Central memory CD8-positive, alpha-beta T cell (primary cell): Measurements from ENCODE around the gene RNU1-4.
"Not testable (repeated sequence)": the region's sequence is repeated elsewhere in the genome, so short reads cannot be mapped to it uniquely, and the experiment has no call there.

Source experiments
- ATAC-seq: fragments of 150-1000 bp; cut with Tn5 transposase; replicated peaks from 2 replicates; pipeline ENCODE4 v1.10.0; 2022; ENCODE audit warnings: mild to moderate bottlenecking, moderate FRiP score, moderate number of reproducible peaks; ENCODE audit not compliant: poor library complexity, severe bottlenecking; ENCODE audit errors: extremely low read depth
- DNase-seq, 2 donors: peaks; one replicate each; pipeline ENCODE4 v3.0.0; 2021; ENCODE audit warnings: low spot score in 2 of 2
- H3K27ac Mint-ChIP-seq: one replicate; pipeline ENCODE4 v1.8.0; 2022; ENCODE audit warnings: low read depth, mild to moderate bottlenecking, moderate library complexity, mixed read lengths
- H3K27me3 Mint-ChIP-seq: one replicate; pipeline ENCODE4 v1.8.0; 2022; ENCODE audit warnings: mixed read lengths
- H3K36me3 Mint-ChIP-seq: one replicate; pipeline ENCODE4 v1.8.0; 2022; ENCODE audit warnings: mild to moderate bottlenecking, moderate library complexity, mixed read lengths; ENCODE audit not compliant: insufficient read depth
- H3K4me1 Mint-ChIP-seq: one replicate; pipeline ENCODE4 v1.8.0; 2022; ENCODE audit warnings: mixed read lengths
- H3K4me3 Mint-ChIP-seq: one replicate; pipeline ENCODE4 v1.8.0; 2022; ENCODE audit warnings: mild to moderate bottlenecking, moderate library complexity, mixed read lengths
- H3K9me3 Mint-ChIP-seq: one replicate; pipeline ENCODE4 v1.8.0; 2022; ENCODE audit warnings: mixed read lengths

RNU1-4 gene

DNA sequence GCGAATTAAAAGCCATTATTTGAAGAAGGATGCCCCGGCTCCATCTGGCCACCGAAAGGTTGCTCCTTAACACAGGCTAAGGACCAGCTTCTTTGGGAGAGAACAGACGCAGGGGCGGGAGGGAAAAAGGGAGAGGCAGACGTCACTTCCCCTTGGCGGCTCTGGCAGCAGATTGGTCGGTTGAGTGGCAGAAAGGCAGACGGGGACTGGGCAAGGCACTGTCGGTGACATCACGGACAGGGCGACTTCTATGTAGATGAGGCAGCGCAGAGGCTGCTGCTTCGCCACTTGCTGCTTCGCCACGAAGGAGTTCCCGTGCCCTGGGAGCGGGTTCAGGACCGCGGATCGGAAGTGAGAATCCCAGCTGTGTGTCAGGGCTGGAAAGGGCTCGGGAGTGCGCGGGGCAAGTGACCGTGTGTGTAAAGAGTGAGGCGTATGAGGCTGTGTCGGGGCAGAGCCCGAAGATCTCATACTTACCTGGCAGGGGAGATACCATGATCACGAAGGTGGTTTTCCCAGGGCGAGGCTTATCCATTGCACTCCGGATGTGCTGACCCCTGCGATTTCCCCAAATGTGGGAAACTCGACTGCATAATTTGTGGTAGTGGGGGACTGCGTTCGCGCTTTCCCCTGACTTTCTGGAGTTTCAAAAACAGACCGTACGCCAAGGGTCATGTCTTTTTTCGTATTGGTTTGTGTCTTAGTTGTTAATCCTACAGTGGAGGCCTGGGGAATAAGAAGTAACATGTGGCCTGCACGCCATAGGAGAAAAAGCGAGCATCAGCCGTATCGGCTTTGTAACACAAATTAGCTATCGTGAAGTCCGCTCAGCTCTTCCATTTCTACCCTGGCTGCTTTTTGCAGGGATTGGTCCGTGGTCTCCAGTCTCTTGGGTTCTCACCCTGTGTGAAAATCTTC is at the start of gene RNU1-4:
TSS of gene RNU1-4 (plus strand) at position 470 of the 918 bp plus-strand sequence.
- H3K9me3 Mint-ChIP-seq, H3K4me3 Mint-ChIP-seq, H3K36me3 Mint-ChIP-seq, H3K27me3 Mint-ChIP-seq, H3K27ac Mint-ChIP-seq, H3K4me1 Mint-ChIP-seq, DNase-seq: not testable (repeated sequence)
- ATAC-seq: peak; percentile 98

DNA sequence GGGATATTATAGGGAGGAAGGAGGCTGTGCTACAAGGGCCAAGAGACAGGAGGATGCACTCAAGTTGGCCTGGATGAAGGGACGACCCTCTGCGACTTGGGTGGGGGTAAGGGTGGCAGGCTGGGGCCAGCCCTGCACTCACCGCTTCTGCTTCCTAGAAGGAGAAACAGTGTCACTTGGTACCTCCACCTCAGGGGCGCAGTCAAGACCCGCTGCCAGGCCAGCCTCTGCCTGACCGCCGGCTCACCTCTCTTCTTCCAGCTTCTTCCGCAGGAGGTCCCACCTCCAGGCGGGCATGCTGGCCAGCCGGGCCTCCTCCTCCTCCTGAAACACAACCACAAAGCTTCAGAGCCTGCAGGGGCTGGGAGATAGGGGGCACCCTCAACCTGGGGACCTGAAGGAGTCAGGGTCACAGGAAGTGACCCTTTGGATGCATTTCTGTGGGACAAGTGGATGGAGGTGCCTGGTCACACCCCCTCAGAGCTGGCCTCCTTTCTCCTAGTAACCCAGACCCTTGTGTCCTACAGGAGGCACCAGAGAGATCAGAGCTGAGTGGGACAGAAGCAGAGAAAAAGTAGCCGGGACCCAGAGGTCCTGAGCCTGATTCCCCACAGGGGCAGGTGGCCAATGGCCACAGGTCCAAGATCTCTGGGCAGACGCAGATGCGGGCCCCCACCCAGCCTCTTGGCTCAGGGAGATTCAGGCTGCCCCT is 49.2 kb upstream of the RNU1-4 start:
- not testable (repeated sequence) for H3K9me3 Mint-ChIP-seq, H3K4me1 Mint-ChIP-seq, ATAC-seq, H3K27ac Mint-ChIP-seq, H3K36me3 Mint-ChIP-seq, H3K27me3 Mint-ChIP-seq, DNase-seq, H3K4me3 Mint-ChIP-seq

GRCh38 chr1:16692283-16692682 is 48.0 kb upstream of the RNU1-4 start:
- H3K9me3 Mint-ChIP-seq, ATAC-seq, H3K4me3 Mint-ChIP-seq, H3K27ac Mint-ChIP-seq, H3K36me3 Mint-ChIP-seq, DNase-seq, H3K27me3 Mint-ChIP-seq, H3K4me1 Mint-ChIP-seq: not testable (repeated sequence)

GRCh38 chr1:16692717-16693448 is 47.4 kb upstream of the RNU1-4 start:
- H3K9me3 Mint-ChIP-seq, H3K36me3 Mint-ChIP-seq, DNase-seq, H3K4me1 Mint-ChIP-seq, H3K27ac Mint-ChIP-seq, H3K4me3 Mint-ChIP-seq, H3K27me3 Mint-ChIP-seq: not testable (repeated sequence)
- ATAC-seq: peak; percentile 24

- H3K4me3 Mint-ChIP-seq, DNase-seq, H3K4me1 Mint-ChIP-seq, H3K27me3 Mint-ChIP-seq, ATAC-seq, H3K27ac Mint-ChIP-seq, H3K9me3 Mint-ChIP-seq, H3K36me3 Mint-ChIP-seq: not testable (repeated sequence)
These were observed 46.6 kb upstream of the RNU1-4 start for GRCh38 chr1:16693449-16694307.

- H3K27me3 Mint-ChIP-seq: not testable (repeated sequence)
These were observed 46.0 kb upstream of the RNU1-4 start for GRCh38 chr1:16694308-16694702.

DNA sequence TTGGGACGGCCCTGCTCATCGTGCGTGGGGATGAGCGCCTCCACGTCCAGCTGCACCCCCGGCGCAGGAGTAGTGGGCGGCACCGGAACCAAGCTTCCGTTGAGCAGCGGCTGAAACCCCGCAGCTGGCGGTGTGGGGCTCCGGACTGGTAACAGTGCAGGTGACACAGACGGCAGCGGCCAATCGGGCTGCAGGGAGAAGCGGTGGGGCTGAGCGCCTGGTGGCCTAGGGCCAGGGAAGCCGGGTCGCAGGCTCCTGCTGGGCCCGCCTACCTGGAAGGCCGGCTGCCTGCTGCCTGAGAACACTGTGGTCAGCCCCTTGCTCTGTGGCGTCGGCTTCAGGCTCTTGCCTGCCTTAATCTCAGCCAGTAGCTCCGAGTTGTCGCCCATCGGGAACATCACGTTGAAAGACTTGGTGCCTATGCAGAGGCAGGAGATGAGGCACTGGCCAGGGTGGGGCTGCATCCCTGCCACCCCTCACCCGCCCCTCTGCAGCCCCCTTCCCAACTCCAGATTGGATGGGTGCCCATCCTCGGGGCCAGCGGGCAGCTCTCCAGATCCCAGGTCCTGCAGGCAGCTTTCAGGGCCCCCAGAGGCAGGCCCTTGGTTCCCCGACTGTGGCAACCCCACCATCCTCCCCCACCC is 43.7 kb upstream of the RNU1-4 start:
- H3K4me3 Mint-ChIP-seq, H3K36me3 Mint-ChIP-seq, H3K4me1 Mint-ChIP-seq, H3K27me3 Mint-ChIP-seq, H3K9me3 Mint-ChIP-seq, H3K27ac Mint-ChIP-seq, DNase-seq, ATAC-seq: not testable (repeated sequence)

More at GRCh38 chr1:16694308-16694702, 46.0 kb upstream of the RNU1-4 start:
- not testable (repeated sequence) for H3K4me3 Mint-ChIP-seq, DNase-seq, H3K36me3 Mint-ChIP-seq, H3K4me1 Mint-ChIP-seq, H3K9me3 Mint-ChIP-seq, ATAC-seq, H3K27ac Mint-ChIP-seq

DNA sequence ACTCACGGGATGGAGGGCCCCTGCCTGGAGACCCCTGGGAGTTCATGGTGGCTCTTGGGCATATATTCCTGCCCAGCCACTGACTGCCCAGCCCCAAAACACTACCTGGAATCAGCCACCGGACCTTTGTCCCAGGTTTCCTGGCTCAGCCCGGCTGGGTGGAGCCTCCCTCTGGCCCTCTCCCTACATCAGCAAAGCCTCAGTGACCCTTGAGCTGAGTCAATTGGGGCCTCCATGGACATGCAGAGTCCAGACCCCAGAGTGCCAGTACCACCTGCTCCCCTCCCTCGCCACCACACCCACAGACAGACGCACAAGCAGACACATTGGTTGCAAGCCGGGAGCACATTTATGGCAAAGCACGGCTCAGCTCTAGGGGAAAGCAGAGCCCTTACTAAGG is 43.2 kb upstream of the RNU1-4 start:
- not testable (repeated sequence) for H3K4me3 Mint-ChIP-seq, H3K9me3 Mint-ChIP-seq, DNase-seq, H3K36me3 Mint-ChIP-seq, H3K4me1 Mint-ChIP-seq, ATAC-seq, H3K27ac Mint-ChIP-seq, H3K27me3 Mint-ChIP-seq

DNA sequence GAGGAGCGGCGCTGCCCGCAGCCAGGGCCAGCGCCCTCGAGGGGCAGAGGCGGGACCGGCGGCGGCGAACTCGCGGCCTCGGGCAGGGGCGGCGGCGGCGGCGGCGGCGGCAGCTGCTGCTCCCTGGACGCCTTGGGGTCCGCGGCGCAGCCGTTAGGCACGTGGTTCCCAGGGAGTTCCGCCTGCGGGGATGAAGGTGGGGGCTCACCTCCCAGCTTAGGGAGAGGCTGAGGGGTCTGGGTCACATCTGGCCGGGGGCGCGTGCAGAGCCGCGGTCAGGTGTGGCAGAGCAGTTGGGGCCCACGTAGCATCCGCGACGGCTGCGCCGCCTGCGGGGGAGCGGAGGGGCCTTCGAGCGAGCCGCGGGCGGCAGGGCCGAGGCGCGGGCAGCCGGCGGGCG is 40.9 kb upstream of the RNU1-4 start:
- H3K27ac Mint-ChIP-seq, H3K4me1 Mint-ChIP-seq, H3K4me3 Mint-ChIP-seq, H3K27me3 Mint-ChIP-seq, DNase-seq, ATAC-seq, H3K36me3 Mint-ChIP-seq, H3K9me3 Mint-ChIP-seq: not testable (repeated sequence)

GRCh38 chr1:16700138-16700895 is 40.0 kb upstream of the RNU1-4 start:
- not testable (repeated sequence) for H3K27ac Mint-ChIP-seq, H3K9me3 Mint-ChIP-seq, H3K36me3 Mint-ChIP-seq, H3K4me1 Mint-ChIP-seq, DNase-seq, H3K27me3 Mint-ChIP-seq, H3K4me3 Mint-ChIP-seq
- ATAC-seq: peak; percentile 74

GRCh38 chr1:16701189-16701588 is 39.1 kb upstream of the RNU1-4 start:
- not testable (repeated sequence) for H3K9me3 Mint-ChIP-seq, H3K4me3 Mint-ChIP-seq, H3K4me1 Mint-ChIP-seq, H3K36me3 Mint-ChIP-seq, H3K27me3 Mint-ChIP-seq, H3K27ac Mint-ChIP-seq, DNase-seq, ATAC-seq
